Right ventricle myocardium superior (tissue), 1 donor: ENCODE results near the gene MED15. TPM values are rescaled to one million over a fixed set of nuclear protein-coding genes. Genes with fewer than 3 reads are reported as not detected.

Source experiments
- total RNA-seq: library from RNA; stranded (reverse); fragmentation: NEBNext Ultra II Directional; extraction: Animal tissue kit (Norgen Biotek cat#: 25700); gene quantifications from one replicate; pipeline ENCODE4 v1.2.1, GENCODE V29; 2021
- donor health status: DM: no; HTN: yes; CAD: no; lungs with severe emphysema.

The MED15 gene
- total RNA-seq, 1 donor from 2014 or later, result 36.3 TPM

Other genes with a start within 250 kb of the MED15 start
- gene RTN4R, start 239.3 kb upstream of the MED15 start, total RNA-seq, result 0.75 TPM
- 45.1 TPM for gene DGCR6L, start 187.6 kb upstream of the MED15 start, total RNA-seq
- 5.9 TPM for gene ZNF74, start 113.5 kb upstream of the MED15 start, total RNA-seq
- gene SCARF2, start 69.8 kb upstream of the MED15 start, total RNA-seq, result 2.6 TPM
- gene KLHL22, start 11.8 kb upstream of the MED15 start, total RNA-seq, result 13.5 TPM